GM12878 (cell line): ENCODE measurements around the gene GASK1B. TPM values are rescaled to one million over a fixed set of nuclear protein-coding genes. Genes with fewer than 3 reads are reported as not detected.

Experiments used
- ATAC-seq: fragments of 200-7000 bp; cut with Tn5 transposase; 3 replicates; pipeline ENCODE4 v1.9.1; 2020; ENCODE audit warnings: mild to moderate bottlenecking, moderate library complexity
- BruUV-seq: library from RNA; stranded (reverse); fragments of 400-500 nt; replicated peaks from 2 replicates; lab custom pipeline; 2021; lab: Mats Ljungman, UMichigan
- CTCF ChIA-PET: fragments of 300-600 bp; sonication (Branson Sonifier 250); formaldehyde crosslinking; extraction: SDS; loops from one replicate; lab custom pipeline; 2021; ENCODE audit warnings: inconsistent platforms; lab: Yijun Ruan, JAX
- POLR2A ChIA-PET: fragments of 350-600 bp; formaldehyde crosslinking; extraction: SDS; loops from one replicate; lab custom pipeline; 2021; ENCODE audit warnings: inconsistent platforms; lab: Charles Lee
- RAD21 ChIA-PET: fragments of 300-600 bp; sonication (Branson Sonifier 250); formaldehyde crosslinking; loops from one replicate; lab custom pipeline; 2023; ENCODE audit warnings: antibody characterized with exemption; ENCODE audit not compliant: unreplicated experiment; lab: Charles Lee
- SMC1A ChIA-PET: fragments of 300-600 bp; sonication (Branson Sonifier 250); formaldehyde crosslinking; loops from one replicate; lab custom pipeline; 2023; ENCODE audit not compliant: unreplicated experiment, uncharacterized antibody; lab: Charles Lee
- DNase-seq: peaks from one replicate; pipeline ENCODE4 v3.0.0-alpha.2; 2011; ENCODE audit warnings: low read depth, low spot score
- FAIRE-seq: peaks from 3 replicates; lab custom pipeline; 2011; peaks lifted over from hg19 to GRCh38; lab: Jason Lieb, UNC
- H2AFZ ChIP-seq: 2 replicates; pipeline ENCODE4 v1.6.0; 2011; ENCODE audit warnings: low read depth, low read length, control low read depth; ENCODE audit not compliant: control insufficient read depth
- H3K27ac ChIP-seq: 2 replicates; pipeline ENCODE4 v1.5.1; 2011; ENCODE audit warnings: control low read depth; ENCODE audit not compliant: control insufficient read depth, insufficient read depth
- H3K27me3 ChIP-seq, 2 experiments: replicated peaks in 1 of 2; 2 replicates each; pipeline versions ENCODE4 v1.6.0 to v1.6.1; 2011; ENCODE audit warnings: low read length in 1 of 2; ENCODE audit not compliant: control insufficient read depth in 2 of 2, insufficient read depth in 2 of 2
- H3K36me3 ChIP-seq, 2 experiments: 2 replicates each; pipeline ENCODE4 v1.5.1; 2011; ENCODE audit warnings: low read length in 1 of 2; ENCODE audit not compliant: control insufficient read depth in 2 of 2, insufficient read depth in 2 of 2
- H3K4me1 ChIP-seq: 2 replicates; pipeline ENCODE4 v1.6.1; 2011; ENCODE audit warnings: mild to moderate bottlenecking, low read length, moderate library complexity, mixed read lengths; ENCODE audit not compliant: control insufficient read depth, insufficient read depth
- H3K4me2 ChIP-seq: 2 replicates; pipeline ENCODE4 v1.6.0; 2011; ENCODE audit warnings: control low read depth; ENCODE audit not compliant: control insufficient read depth, insufficient read depth
- H3K4me3 ChIP-seq: fragments of 200-600 bp; sonication (generic); 2 replicates; pipeline ENCODE4 v1.5.1; 2016
- H3K79me2 ChIP-seq: 2 replicates; pipeline ENCODE4 v1.6.0; 2011; ENCODE audit warnings: low read length; ENCODE audit not compliant: control insufficient read depth, insufficient read depth
- H3K9ac ChIP-seq: 2 replicates; pipeline ENCODE4 v1.8.0; 2011; ENCODE audit warnings: low read length, control low read depth, mixed read lengths; ENCODE audit not compliant: control insufficient read depth, insufficient read depth
- H3K9me3 ChIP-seq: replicated peaks from 3 replicates; pipeline ENCODE4 v1.5.1; 2011; ENCODE audit warnings: mild to moderate bottlenecking, low read length; ENCODE audit not compliant: control insufficient read depth, insufficient read depth
- H4K20me1 ChIP-seq: 2 replicates; pipeline ENCODE4 v1.6.0; 2011; ENCODE audit not compliant: control insufficient read depth, insufficient read depth
- CBFB ChIP-seq: IDR thresholded peaks from 2 replicates; pipeline ENCODE4 v1.6.1; 2016; ENCODE audit warnings: antibody characterized with exemption, low read depth
- EED ChIP-seq: sonication (generic); IDR thresholded peaks from 2 replicates; pipeline ENCODE4 v1.6.1; 2016; ENCODE audit warnings: antibody characterized with exemption, low read depth
- EZH2 ChIP-seq: IDR thresholded peaks from 2 replicates; pipeline ENCODE4 v1.6.1; 2012; ENCODE audit warnings: low read depth, mild to moderate bottlenecking, control low read depth, inconsistent platforms, low read length, borderline replicate concordance; ENCODE audit not compliant: control insufficient read depth
- FOXM1 ChIP-seq: IDR thresholded peaks from 2 replicates; pipeline ENCODE4 v1.6.1; 2012; ENCODE audit warnings: low read depth, mild to moderate bottlenecking, inconsistent platforms, low read length, moderate library complexity
- MEF2A ChIP-seq: IDR thresholded peaks from 2 replicates; pipeline ENCODE4 v1.6.1; 2011; ENCODE audit warnings: low read depth, mild to moderate bottlenecking, low read length, moderate library complexity; ENCODE audit not compliant: insufficient read depth
- MXI1 ChIP-seq: fragments of 150-350 bp; IDR thresholded peaks from 2 replicates; pipeline ENCODE4 v1.6.1; 2011; ENCODE audit warnings: low read depth, mild to moderate bottlenecking, inconsistent platforms, low read length, improper control_type of control experiment
- NFXL1 ChIP-seq: fragments of 450-650 bp; IDR thresholded peaks from 2 replicates; pipeline ENCODE4 v1.6.1; 2017; ENCODE audit warnings: antibody characterized with exemption, mild to moderate bottlenecking, borderline replicate concordance
- RAD21 ChIP-seq: IDR thresholded peaks from 2 replicates; pipeline ENCODE4 v1.6.1; 2011; ENCODE audit warnings: mild to moderate bottlenecking, low read depth, low read length, moderate library complexity; ENCODE audit not compliant: insufficient read depth
- RFX5 ChIP-seq: IDR thresholded peaks from 2 replicates; pipeline ENCODE4 v1.6.1; 2011; ENCODE audit warnings: low read depth, low read length, improper control_type of control experiment
- SMARCA5 ChIP-seq: fragments of 450-650 bp; IDR thresholded peaks from 2 replicates; pipeline ENCODE4 v1.6.1; 2017; ENCODE audit warnings: mild to moderate bottlenecking
- SUZ12 ChIP-seq: fragments of 200-600 bp; sonication (generic); IDR thresholded peaks from one replicate; pipeline ENCODE4 v1.6.1; 2018; ENCODE audit warnings: antibody characterized with exemption, mild to moderate bottlenecking; ENCODE audit not compliant: unreplicated experiment
- TCF7 ChIP-seq: IDR thresholded peaks from 2 replicates; pipeline ENCODE4 v1.6.1; 2014; ENCODE audit warnings: antibody characterized with exemption, borderline replicate concordance
- ZBTB33 ChIP-seq: fragments of 450-650 bp; IDR thresholded peaks from 2 replicates; pipeline ENCODE4 v1.6.1; 2017; ENCODE audit warnings: mild to moderate bottlenecking
- ZNF384 ChIP-seq: IDR thresholded peaks from 2 replicates; pipeline ENCODE4 v1.6.1; 2012; ENCODE audit warnings: low read depth, mild to moderate bottlenecking, low read length, improper control_type of control experiment, borderline replicate concordance
- WGBS: methylation state at CpG from one replicate; pipeline ENCODE4 v1.1.6; 2016; ENCODE audit warnings: low lambda C conversion rate; ENCODE audit not compliant: insufficient replicate concordance, insufficient coverage; ENCODE audit errors: missing lambda C conversion rate; 5-methylcytosine and 5-hydroxymethylcytosine counted together
- in situ Hi-C: fragments of 300-500 bp; cut with MboI; formaldehyde crosslinking; loops from 9 replicates; pipeline ENCODE4 v1.14.3; 2018; ENCODE audit warnings: mixed read lengths
- intact Hi-C: fragments of 100-400 bp; cut with micrococcal nuclease; formaldehyde crosslinking; loops from one replicate; pipeline ENCODE4 v1.14.2; 2022; ENCODE audit not compliant: unreplicated experiment
- polyA plus RNA-seq, 11 experiments: library from polyadenylated mRNA; depleted of rRNA in 4 of 11; unstranded in 6 of 11; stranded (reverse) in 5 of 11; fragments of >200 nt; fragmentation: Nextera tagmentation in 4 of 11; fragmentation: Illumina TruSeq in 1 of 11; extraction: Ambion mirVana in 4 of 11; extraction: Trizol in 1 of 11; gene quantifications; 1 replicate in 1 of 11; 2 replicates in 10 of 11; pipeline versions ENCODE4 v1.2.1 to v1.2.3, GENCODE V29; 2011 to 2016; ENCODE audit warnings: inconsistent platforms in 2 of 11, missing spikeins in 2 of 11, low read depth in 1 of 11
- total RNA-seq, 4 experiments: library from RNA; depleted of rRNA in 3 of 4; stranded (reverse); fragments of >200 nt in 3 of 4; fragmentation: Illumina TruSeq in 1 of 4; extraction: Trizol in 1 of 4; gene quantifications; 2 replicates each; pipeline versions ENCODE4 v1.2.1 to v1.2.3, GENCODE V29; 2013 to 2021
- TF ChIP-seq, protein P1 (sequence below): fragments of 450-650 bp; IDR thresholded peaks from 2 replicates; pipeline ENCODE4 v1.6.1; 2017; ENCODE audit warnings: mild to moderate bottlenecking, low read depth, inconsistent platforms; ENCODE audit not compliant: poor library complexity, severe bottlenecking

GASK1B gene
- total and polyA plus RNA-seq, 10 of the 15 experiments (the other 5 are each of a cell fraction or from before 2014, with no cell fraction given), result under 0.01 to 0.21 (median 0.07) TPM; not detected in 1

GRCh38 chr4:158169506-158169905 is 3.3 kb downstream of the GASK1B start:
- no peak overlapping the region for H3K9ac ChIP-seq
- H3K9me3 ChIP-seq, result no peaks in the 10 kb centered on the region
- POLR2A ChIA-PET, result no interaction called here
- no peak overlapping the region for H3K4me3 ChIP-seq
- FAIRE-seq (no peak), ATAC-seq (no peak), DNase-seq (no peak)
- TF ChIP-seq MEF2A (no peak), CBFB (no peak), EED (no peak), MXI1 (no peak), FOXM1 (no peak), NFXL1 (no peak)
- H3K79me2 ChIP-seq, result no peaks in the 10 kb centered on the region
- no peak overlapping the region for H3K4me2 ChIP-seq
- no peak overlapping the region for H3K27ac ChIP-seq
- peaks cover 0 to 4% of the 10 kb centered on the region in 2 experiments; a peak in 2 of 4 replicates for H3K27me3 ChIP-seq
- H2AFZ ChIP-seq, result no peak overlapping the region
- H4K20me1 ChIP-seq, result no peaks in the 10 kb centered on the region
- CTCF ChIA-PET, result interaction anchor here (0.6 to 1.1 kb wide), 2 partner anchors 13 to 102 kb away, joined by 3 to 4 read pairs; no protein-coding TSS in a partner anchor
- no peaks in the 10 kb centered on the region for H3K36me3 ChIP-seq
- SMC1A ChIA-PET, result no interaction called here
- BruUV-seq, result no TSS peak
- 7% methylated on average over 3 of the region's 3 CpGs for whole genome bisulfite sequencing
- no peaks in the 10 kb centered on the region for H3K4me1 ChIP-seq
- in situ Hi-C loops (no loop called here), intact Hi-C loops (no loop called here)
- RAD21 ChIA-PET, result no interaction called here

DNA sequence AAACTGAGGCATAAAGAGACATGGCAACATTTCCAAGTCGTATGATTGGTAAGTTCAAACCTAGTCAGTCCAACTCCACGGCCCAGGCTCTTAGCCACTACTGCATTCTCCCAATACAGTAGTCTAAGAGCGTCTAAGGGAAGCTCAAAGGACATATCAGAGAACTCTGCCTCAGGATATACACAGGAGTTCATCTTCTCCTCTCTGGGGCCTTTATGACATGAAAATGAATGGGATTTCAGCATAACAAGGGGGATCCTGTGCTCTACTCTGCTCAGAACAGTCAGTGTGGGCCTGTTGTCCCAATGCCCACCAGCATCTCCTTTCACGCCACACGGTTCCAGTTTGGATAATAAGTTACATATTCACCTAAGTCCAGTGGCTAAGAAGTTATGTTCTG is 4.2 kb downstream of the GASK1B start:
- H3K79me2 ChIP-seq, result no peaks in the 10 kb centered on the region
- no peak overlapping the region for H3K9ac ChIP-seq
- no peak overlapping the region for H3K27ac ChIP-seq
- SMC1A ChIA-PET, result no interaction called here
- H3K4me2 ChIP-seq, result no peak overlapping the region
- no peaks in the 10 kb centered on the region for H4K20me1 ChIP-seq
- H3K4me1 ChIP-seq, result no peaks in the 10 kb centered on the region
- RAD21 ChIA-PET, result interaction anchor here (1.3 kb wide), 1 partner anchor 175 kb away, joined by 3 read pairs; no protein-coding TSS in a partner anchor
- H3K9me3 ChIP-seq, result no peaks in the 10 kb centered on the region
- ATAC-seq (no peak), FAIRE-seq (no peak), DNase-seq (no peak)
- CTCF ChIA-PET, result interaction anchor here (0.9 kb wide), 1 partner anchor 104 kb away, joined by 3 read pairs; no protein-coding TSS in a partner anchor
- H2AFZ ChIP-seq, result no peak overlapping the region
- 10% methylated on average over 5 of the region's 5 CpGs for WGBS
- in situ Hi-C loops (no loop called here), intact Hi-C loops (no loop called here)
- POLR2A ChIA-PET, result no interaction called here
- no peaks in the 10 kb centered on the region for H3K36me3 ChIP-seq
- BruUV-seq, result no TSS peak
- peaks cover 0 to 4% of the 10 kb centered on the region in 2 experiments; a peak in 2 of 4 replicates for H3K27me3 ChIP-seq
- H3K4me3 ChIP-seq, result no peak overlapping the region
- TF ChIP-seq ZBTB33 (no peak), TCF7 (no peak), ZNF384 (no peak), RAD21 (no peak), RFX5 (no peak), SMARCA5 (no peak), EZH2 (no peak), SUZ12 (no peak)
- TF ChIP-seq, protein P1, sequence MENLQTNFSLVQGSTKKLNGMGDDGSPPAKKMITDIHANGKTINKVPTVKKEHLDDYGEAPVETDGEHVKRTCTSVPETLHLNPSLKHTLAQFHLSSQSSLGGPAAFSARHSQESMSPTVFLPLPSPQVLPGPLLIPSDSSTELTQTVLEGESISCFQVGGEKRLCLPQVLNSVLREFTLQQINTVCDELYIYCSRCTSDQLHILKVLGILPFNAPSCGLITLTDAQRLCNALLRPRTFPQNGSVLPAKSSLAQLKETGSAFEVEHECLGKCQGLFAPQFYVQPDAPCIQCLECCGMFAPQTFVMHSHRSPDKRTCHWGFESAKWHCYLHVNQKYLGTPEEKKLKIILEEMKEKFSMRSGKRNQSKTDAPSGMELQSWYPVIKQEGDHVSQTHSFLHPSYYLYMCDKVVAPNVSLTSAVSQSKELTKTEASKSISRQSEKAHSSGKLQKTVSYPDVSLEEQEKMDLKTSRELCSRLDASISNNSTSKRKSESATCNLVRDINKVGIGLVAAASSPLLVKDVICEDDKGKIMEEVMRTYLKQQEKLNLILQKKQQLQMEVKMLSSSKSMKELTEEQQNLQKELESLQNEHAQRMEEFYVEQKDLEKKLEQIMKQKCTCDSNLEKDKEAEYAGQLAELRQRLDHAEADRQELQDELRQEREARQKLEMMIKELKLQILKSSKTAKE, result no peak
